HEK293T (cell line): ENCODE data around the gene FBXO21.

Source experiments
- BHLHE40 ChIP-seq: fragments of 450-650 bp; IDR thresholded peaks from 2 replicates; pipeline ENCODE4 v1.6.1; 2016; ENCODE audit warnings: mild to moderate bottlenecking, moderate library complexity, borderline replicate concordance
- ELF4 ChIP-seq: fragments of 450-650 bp; IDR thresholded peaks from 2 replicates; pipeline ENCODE4 v1.6.1; 2017; ENCODE audit warnings: antibody characterized with exemption
- FOXA1 ChIP-seq: fragments of 450-650 bp; IDR thresholded peaks from 2 replicates; pipeline ENCODE4 v1.6.1; 2016; ENCODE audit warnings: mild to moderate bottlenecking
- L3MBTL2 ChIP-seq: fragments of 450-650 bp; conservative IDR thresholded peaks from 2 replicates; pipeline ENCODE4 v1.6.1; 2016; ENCODE audit warnings: mild to moderate bottlenecking
- NFRKB ChIP-seq: fragments of 450-650 bp; IDR thresholded peaks from 2 replicates; pipeline ENCODE4 v1.6.1; 2016; ENCODE audit warnings: mild to moderate bottlenecking, moderate library complexity
- PKNOX1 ChIP-seq: fragments of 450-650 bp; IDR thresholded peaks from 2 replicates; pipeline ENCODE4 v1.6.1; 2016
- SP1 ChIP-seq: fragments of 450-650 bp; IDR thresholded peaks from 2 replicates; pipeline ENCODE4 v1.6.1; 2017
- SUZ12 ChIP-seq: fragments of 450-650 bp; IDR thresholded peaks from 2 replicates; pipeline ENCODE4 v1.6.1; 2016; ENCODE audit warnings: mild to moderate bottlenecking
- ZNF384 ChIP-seq: fragments of 450-650 bp; IDR thresholded peaks from 2 replicates; pipeline ENCODE4 v1.6.1; 2016

GRCh38 chr12:117207675-117208074 lies 17.4 kb upstream of the FBXO21 start:
- TF ChIP-seq NFRKB = no peak
- TF ChIP-seq ELF4 = no peak
- TF ChIP-seq L3MBTL2 = no peak
- no peak for TF ChIP-seq SP1
- no peak for TF ChIP-seq PKNOX1
- no peak for TF ChIP-seq BHLHE40
- no peak for TF ChIP-seq SUZ12
- TF ChIP-seq ZNF384 = no peak
- TF ChIP-seq FOXA1 = no peak
